VCaP (cell line): Measurements from ENCODE around the gene THBS3.
"Not testable (repeated sequence)": the region's sequence is repeated elsewhere in the genome, so short reads cannot be mapped to it uniquely, and the experiment has no call there.

ENCODE experiments used
- H3K27ac ChIP-seq: fragments of 450-650 bp; 2 replicates; pipeline ENCODE4 v1.5.1; 2017
- CTCF ChIP-seq: fragments of 450-650 bp; conservative IDR thresholded peaks from 2 replicates; pipeline ENCODE4 v1.5.1; 2017; ENCODE audit warnings: mild to moderate bottlenecking, moderate library complexity

Gene THBS3

GRCh38 chr1:155228096-155228427, 20.4 kb upstream of the THBS3 start:
- TF ChIP-seq CTCF, result no peak
- H3K27ac ChIP-seq, result peak overlapping the region; percentile 82

- no peak for TF ChIP-seq CTCF
Measured at GRCh38 chr1:155227261-155228095, 19.8 kb upstream of the THBS3 start.

GRCh38 chr1:155226910-155227260, 19.2 kb upstream of the THBS3 start:
- no peak for TF ChIP-seq CTCF
- H3K27ac ChIP-seq, result peak overlapping the region; percentile 82

More at GRCh38 chr1:155227261-155228095, 19.8 kb upstream of the THBS3 start:
- H3K27ac ChIP-seq, result peak overlapping the region; percentile 82

GRCh38 chr1:155226188-155226909, 18.7 kb upstream of the THBS3 start:
- H3K27ac ChIP-seq, result peak overlapping the region; percentile 82
- TF ChIP-seq CTCF, result peak; percentile 53

- H3K27ac ChIP-seq, result peak overlapping the region; percentile 82; the same call in 1 of the 2 replicates
Measured at GRCh38 chr1:155225404-155225759, 17.7 kb upstream of the THBS3 start.

GRCh38 chr1:155223047-155223446, 15.3 kb upstream of the THBS3 start:
- no peak overlapping the region for H3K27ac ChIP-seq
- no peak for TF ChIP-seq CTCF

GRCh38 chr1:155220211-155220965, 12.7 kb upstream of the THBS3 start:
- H3K27ac ChIP-seq, result not testable (repeated sequence)

- no peak for TF ChIP-seq CTCF
- peak overlapping the region; percentile 21; the same call in 1 of the 2 replicates for H3K27ac ChIP-seq
Measured at GRCh38 chr1:155219592-155220031, 11.9 kb upstream of the THBS3 start.
